Esophagus squamous epithelium (tissue), 4 donors: ENCODE results near the gene CELSR1.

ENCODE experiments used
- CTCF ChIP-seq, 6 experiments: fragments of 450-650 bp in 4 of 6; fragments of 200-600 bp in 2 of 6; sonication (generic) in 2 of 6; IDR thresholded peaks; one replicate each; pipeline ENCODE4 v1.5.1; 2016 to 2019; ENCODE audit warnings: antibody characterized with exemption in 6 of 6, mild to moderate bottlenecking in 4 of 6, moderate library complexity in 4 of 6
- POLR2A ChIP-seq, 4 donors: fragments of 450-650 bp; IDR thresholded peaks; one replicate each; pipeline ENCODE4 v1.6.1; 2017; ENCODE audit warnings: antibody characterized with exemption in 4 of 4, mild to moderate bottlenecking in 4 of 4, moderate library complexity in 3 of 4

GRCh38 chr22:46360891-46361290 is 176.5 kb downstream of the CELSR1 start:
- TF ChIP-seq CTCF (IDR thresholded peaks at IDR 0.05) (no peak), POLR2A (IDR thresholded peaks at IDR 0.05) (no peak)
